A172 (cell line): ENCODE data around the gene TNRC6B. TPM values are rescaled to one million over a fixed set of nuclear protein-coding genes. Genes with fewer than 3 reads are reported as not detected.
"Not testable (repeated sequence)": the region's sequence is repeated elsewhere in the genome, so short reads cannot be mapped to it uniquely, and the experiment has no call there.

Source experiments
- DNase-seq: peaks from one replicate; pipeline ENCODE4 v3.0.0-alpha.2; 2015; ENCODE audit warnings: low spot score
- total RNA-seq: library from RNA; depleted of rRNA; stranded (reverse); fragments of >200 nt; shearing (Covaris generic); gene quantifications from 2 replicates; pipeline ENCODE4 v1.2.3, GENCODE V29; 2014

The TNRC6B gene
- total RNA-seq, 1 experiment from 2014 or later: 13.8 TPM

DNA sequence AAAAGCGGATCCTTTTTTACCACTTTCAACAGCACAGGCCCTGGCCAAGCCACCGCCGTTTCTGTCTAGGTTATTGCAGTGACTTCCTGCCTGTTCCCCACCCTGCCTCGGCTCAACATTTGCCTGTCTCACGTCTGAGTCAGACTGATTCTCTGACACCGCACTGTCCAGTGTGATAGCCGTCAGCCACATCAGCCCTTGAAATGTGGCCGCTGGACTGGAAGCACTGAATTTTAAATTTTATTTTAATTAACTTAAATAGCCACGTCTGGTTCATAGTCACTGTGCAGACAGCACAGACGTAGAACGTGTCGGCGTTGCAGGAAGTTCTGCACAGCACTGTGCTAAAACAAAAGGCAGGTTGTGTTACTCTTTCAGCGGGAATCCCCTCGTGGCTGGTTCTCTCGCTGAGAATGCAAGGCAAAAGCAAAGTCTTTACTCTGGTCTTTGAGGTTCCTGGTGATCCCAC is 112.3 kb downstream of the TNRC6B start:
- peak; percentile 19 for DNase-seq

DNA sequence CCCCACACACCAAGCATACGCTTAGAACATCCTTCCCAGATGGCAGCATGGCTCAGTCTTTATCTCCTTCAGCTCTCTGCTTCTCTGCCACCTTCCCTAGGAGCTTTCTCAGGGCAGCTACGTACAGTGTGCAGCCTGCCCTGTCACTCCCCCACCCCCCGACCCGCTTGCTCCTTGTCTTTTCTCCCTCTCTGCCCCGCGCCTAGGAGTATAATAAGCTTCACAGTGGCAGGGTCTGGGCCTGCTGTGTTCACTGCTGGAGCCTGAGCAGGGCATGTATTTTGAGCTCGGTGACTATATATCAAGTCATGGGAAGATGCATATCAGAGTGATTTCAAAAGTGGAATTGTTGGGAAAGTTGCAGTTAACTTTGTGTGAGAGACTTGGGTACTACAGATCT is 112.8 kb downstream of the TNRC6B start:
- no peak for DNase-seq

GRCh38 chr22:40294696-40295095 is 117.0 kb downstream of the TNRC6B start:
- no peak for DNase-seq

- no peak for DNase-seq
Observed at GRCh38 chr22:40300316-40300715, 122.6 kb downstream of the TNRC6B start.

- no peak for DNase-seq
Observed at GRCh38 chr22:40300884-40301672, 123.4 kb downstream of the TNRC6B start.

GRCh38 chr22:40302149-40302548 is 124.4 kb downstream of the TNRC6B start:
- DNase-seq: no peak

- no peak for DNase-seq
Observed at GRCh38 chr22:40305625-40306024, 127.9 kb downstream of the TNRC6B start.

DNA sequence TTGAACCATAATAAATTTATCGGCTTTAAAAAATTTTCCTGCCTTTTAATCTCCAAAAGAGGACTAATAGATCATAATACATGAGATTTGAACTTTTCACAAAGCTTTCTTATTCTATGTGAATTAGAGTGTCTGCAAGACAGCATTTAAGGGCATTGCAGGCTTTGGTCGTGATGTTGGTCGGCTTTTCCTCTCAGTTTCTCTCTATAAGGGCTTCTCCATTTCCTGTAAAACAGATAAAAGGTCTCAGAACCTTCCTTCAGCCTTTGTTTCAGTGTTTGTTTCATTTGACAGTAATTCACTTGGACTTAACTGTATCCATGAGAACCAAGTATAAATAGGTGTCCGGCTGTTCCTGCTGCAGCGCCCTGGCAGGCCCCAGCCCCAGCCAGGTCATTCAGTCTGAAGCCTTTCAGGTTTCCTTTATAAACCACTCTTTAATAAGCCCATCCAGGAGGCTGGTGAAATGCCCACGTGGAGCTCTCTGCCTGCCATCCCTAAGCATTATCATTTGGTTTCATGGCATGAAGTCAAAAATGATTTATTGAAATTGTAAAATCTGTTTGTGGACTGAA is 131.4 kb downstream of the TNRC6B start:
- DNase-seq: no peak

GRCh38 chr22:40309631-40310030 is 131.9 kb downstream of the TNRC6B start:
- no peak for DNase-seq

DNA sequence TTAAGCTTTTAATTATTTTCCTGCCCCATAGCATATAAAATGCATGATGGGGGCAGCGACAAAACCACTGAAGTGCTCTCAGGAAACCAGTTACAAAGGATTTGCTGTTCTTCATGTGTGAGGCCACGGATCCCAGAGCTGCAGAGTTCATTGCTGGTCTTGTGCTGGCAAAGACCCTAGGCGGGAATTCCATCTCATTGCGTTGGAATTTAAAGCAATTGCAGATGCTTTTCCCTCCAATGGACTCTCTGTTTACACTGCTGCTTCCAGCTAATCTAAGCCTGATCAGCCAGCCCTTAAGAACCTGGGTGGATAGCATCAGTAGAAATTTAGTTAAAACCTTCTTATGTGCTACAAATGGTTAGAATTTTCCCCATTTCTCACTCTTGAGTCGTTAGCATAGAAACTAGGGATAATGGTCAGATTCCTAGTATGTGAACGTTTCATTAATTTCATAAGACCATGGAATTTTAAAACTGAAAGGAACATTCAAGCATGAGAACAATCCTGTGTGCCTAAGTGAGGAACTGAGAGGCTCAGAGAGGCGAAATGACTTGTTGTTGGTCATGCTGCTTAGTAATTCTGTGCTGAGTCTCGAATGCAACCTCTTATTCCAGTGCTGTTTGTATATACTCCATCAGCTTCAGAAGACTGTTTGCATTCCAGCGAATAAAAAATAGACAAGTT is 132.5 kb downstream of the TNRC6B start:
- no peak for DNase-seq

GRCh38 chr22:40310768-40311120 is 133.0 kb downstream of the TNRC6B start:
- DNase-seq: no peak

GRCh38 chr22:40311646-40312045 is 133.9 kb downstream of the TNRC6B start:
- DNase-seq: not testable (repeated sequence)

GRCh38 chr22:40312050-40312449 is 134.3 kb downstream of the TNRC6B start:
- DNase-seq: no peak

GRCh38 chr22:40313007-40313406 is 135.3 kb downstream of the TNRC6B start:
- DNase-seq: no peak

DNA sequence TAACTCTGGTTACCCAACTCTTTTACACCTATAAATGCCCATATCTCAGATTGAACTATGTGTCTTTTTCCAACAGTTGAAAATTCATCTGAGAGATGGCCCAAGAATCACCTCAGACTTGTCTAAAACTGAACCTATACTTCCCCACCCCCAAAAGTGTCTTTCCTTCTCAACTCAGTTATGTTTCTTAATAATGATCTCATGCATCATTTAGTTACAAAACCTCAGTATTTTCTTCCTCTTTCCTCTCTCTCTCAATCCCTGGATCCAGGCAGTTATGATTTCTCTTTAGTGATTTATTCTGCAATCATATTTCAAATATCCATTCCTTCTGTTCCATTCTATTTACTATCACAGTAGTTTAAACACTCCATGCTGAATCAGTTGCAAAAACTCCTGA is 136.3 kb downstream of the TNRC6B start:
- DNase-seq: no peak

DNA sequence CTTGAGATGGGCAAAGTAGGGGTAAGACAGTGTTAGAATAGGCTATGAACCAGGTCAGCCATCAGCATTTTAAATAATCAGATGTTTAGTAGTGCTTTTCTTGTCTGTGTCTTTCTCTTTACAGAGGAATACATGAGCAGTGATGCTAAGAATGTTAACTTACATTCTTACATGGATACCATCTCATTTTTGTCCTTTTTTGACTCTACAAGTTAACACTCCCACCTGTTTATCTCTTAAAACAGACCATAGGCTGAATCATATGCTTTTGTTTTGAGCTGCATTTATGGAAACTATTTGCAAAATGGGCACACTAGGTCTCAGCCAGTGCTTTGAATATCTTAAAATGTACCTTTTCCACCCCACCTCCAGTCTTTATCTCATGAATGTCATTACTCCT is 143.0 kb downstream of the TNRC6B start:
- no peak for DNase-seq

DNA sequence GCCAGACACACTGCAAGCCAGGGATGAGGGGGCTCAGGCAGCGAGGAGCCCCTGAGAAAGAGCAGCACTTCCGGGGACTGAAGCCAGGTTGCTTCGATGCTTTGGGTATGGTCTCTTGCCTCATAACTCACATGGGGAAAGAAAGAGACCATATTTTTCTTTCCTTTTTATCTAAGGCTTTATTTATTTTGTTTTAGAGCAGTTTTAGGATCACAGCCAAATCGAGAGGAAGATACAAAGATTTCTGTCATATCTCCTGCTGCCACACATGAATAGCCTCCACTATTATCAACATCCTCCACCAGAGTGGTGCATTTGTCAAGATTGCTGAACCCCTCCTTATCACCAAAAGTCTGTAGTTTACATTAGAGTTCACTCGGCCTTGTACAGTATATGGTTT is 144.3 kb downstream of the TNRC6B start:
- DNase-seq: no peak

- no peak for DNase-seq
Observed at GRCh38 chr22:40322818-40323447, 145.2 kb downstream of the TNRC6B start.

DNA sequence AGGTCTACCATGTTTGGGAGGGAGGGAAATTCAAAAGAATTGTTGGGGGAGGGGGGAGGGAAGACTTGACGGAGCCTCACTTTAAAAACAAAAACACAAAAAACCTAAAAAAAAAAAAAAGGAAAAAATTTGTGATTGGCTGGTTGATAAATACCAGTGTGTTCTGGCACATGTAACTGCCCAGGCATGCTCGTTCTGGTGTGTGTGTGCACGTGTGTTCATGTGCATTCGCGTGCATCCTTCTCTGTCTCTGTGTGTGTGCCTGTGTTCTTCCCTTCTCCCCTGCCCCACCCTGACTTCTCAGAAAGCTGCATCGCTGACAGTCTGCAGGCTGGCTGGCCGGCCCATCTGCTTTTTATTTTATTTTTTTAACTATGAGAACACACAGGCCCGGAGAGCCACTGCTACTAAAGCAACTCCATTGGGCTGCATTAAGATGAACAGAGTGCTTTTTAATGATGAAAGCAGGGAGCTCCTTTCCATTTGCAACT is 146.0 kb downstream of the TNRC6B start:
- no peak for DNase-seq

GRCh38 chr22:40324468-40325305 is 147.0 kb downstream of the TNRC6B start:
- no peak for DNase-seq

- no peak for DNase-seq
Observed at GRCh38 chr22:40325315-40325714, 147.6 kb downstream of the TNRC6B start.
